Lung microvascular endothelial cell (primary cell): ENCODE results near the gene SERPINB12. TPM values are rescaled to one million over a fixed set of nuclear protein-coding genes. Genes with fewer than 3 reads are reported as not detected.

Experiments used
- DNase-seq, 2 donors: peaks; one replicate each; pipeline versions ENCODE4 v3.0.0 to v3.0.0-alpha.2; 2010; ENCODE audit warnings: low read depth in 2 of 2
- total RNA-seq: library from RNA; depleted of rRNA; stranded (reverse); fragments of >200 nt; gene quantifications from 2 replicates; pipeline ENCODE4 v1.2.1, GENCODE V29; 2014

SERPINB12 gene
- total RNA-seq, 1 donor from 2014 or later = not detected

DNA sequence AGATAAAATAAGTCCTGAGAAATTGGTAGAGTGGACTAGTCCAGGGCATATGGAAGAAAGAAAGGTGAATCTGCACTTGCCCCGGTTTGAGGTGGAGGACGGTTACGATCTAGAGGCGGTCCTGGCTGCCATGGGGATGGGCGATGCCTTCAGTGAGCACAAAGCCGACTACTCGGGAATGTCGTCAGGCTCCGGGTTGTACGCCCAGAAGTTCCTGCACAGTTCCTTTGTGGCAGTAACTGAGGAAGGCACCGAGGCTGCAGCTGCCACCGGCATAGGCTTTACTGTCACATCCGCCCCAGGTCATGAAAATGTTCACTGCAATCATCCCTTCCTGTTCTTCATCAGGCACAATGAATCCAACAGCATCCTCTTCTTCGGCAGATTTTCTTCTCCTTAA lies 54.8 kb downstream of the SERPINB12 start:
- no peak for DNase-seq

DNA sequence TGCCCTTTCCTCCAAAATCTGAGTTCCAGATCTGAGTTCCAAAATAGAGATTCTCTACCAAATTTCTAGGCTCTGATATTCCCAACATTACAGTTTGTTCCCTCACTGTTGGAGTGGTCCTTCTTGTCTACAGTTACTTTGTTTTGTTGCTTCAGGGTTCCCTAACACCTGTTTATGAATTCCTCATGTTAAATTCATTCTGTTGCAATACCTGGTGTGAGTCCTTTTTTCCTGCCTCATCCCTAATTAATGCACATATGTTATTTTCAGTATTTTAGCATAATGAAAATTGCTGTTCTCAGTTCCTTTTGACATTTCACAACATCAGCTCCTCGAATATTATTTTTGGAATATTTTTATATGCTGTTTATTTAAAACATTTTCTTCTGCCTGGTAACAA lies 61.2 kb downstream of the SERPINB12 start:
- DNase-seq = no peak

DNA sequence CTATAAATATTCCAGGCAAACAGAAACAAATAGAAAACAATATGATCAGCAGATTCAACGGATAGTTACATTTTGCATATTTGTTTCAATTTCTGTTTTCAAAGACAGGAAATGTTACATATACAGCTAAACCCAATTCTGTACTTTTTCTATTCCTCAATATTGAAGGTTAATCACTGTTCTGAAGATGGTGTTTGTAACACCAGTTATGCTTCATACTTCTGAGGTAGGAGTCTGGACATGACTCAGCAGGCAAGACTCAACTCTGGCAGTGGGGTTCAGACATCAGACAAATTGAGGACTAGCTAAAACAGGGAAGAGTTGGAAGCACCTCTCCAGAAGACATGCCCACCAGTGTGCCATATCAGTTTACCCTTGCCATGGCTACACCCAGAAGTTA lies 61.6 kb downstream of the SERPINB12 start:
- no peak for DNase-seq

DNA sequence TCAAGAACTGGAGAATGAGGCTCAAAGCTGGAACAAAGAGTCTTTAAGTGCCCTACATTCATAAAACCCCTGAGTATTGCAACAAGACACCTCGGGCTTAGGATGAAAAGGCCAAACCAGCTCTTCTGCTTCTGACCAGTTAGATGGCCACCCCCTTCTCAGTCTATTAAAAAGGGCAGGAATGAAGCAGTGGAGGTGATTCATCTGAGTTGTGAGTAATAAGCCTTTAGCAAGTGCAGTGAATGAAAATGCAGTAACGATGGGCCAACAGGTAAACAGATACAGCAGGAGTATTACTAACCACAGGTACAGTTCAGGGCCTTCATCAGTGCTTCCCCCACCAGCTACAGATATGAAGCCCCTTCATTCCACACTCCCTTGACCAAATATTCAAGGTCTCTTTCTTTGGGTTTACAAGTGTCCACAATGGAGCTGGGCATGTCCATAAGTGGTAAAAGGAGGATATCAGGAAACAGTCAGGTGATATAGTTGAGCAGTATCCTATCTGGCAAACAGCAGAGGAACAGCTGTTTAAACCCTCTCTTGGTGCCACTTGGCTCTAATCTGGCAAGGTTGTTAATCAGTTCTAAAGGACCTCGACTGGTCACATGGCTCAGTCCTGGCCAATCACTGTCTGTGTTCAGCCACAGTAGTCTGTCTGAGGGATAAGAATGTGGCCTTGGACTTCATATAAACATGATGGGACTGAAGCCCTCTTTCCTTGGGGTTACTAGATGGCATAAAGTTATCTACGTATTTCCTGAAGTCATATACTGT lies 62.8 kb downstream of the SERPINB12 start:
- no peak for DNase-seq

DNA sequence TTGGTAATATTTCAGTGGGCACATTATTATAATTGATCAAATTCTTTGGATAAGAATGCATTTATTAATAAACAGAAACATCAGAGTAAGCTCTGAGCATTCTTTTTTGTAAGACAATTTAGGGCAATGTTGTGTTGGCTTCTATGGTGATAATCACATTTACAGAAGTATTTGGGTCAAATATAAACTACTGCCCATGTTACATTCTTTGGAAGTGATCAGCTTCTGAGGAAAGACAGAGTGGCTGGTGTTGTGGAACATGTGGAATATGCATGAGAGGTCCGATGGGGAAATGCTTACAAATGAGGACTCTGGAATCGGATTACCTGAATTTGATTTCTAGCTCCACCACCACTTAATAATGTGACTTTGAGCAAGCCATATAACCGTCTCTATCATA lies 64.4 kb downstream of the SERPINB12 start:
- DNase-seq = no peak

DNA sequence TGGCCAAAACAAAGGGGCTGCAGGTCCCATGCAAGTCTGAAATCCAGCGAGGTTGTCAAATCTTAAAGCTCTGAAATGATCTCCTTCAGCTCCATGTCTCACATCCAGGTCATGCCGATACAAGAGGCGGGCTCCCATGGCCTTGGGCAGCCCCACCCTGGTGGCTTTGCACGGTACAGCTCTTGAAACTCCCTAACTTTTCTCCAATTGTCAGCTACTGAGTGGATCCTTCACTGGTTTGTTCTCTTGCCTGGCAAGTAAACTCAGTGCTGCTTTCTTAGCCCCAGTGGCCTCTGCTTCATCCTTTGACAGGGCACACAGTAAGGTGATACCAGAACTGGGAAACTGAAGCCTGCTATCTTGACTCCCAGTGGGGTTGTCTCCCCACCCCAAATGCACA lies 71.3 kb downstream of the SERPINB12 start:
- DNase-seq = no peak

DNA sequence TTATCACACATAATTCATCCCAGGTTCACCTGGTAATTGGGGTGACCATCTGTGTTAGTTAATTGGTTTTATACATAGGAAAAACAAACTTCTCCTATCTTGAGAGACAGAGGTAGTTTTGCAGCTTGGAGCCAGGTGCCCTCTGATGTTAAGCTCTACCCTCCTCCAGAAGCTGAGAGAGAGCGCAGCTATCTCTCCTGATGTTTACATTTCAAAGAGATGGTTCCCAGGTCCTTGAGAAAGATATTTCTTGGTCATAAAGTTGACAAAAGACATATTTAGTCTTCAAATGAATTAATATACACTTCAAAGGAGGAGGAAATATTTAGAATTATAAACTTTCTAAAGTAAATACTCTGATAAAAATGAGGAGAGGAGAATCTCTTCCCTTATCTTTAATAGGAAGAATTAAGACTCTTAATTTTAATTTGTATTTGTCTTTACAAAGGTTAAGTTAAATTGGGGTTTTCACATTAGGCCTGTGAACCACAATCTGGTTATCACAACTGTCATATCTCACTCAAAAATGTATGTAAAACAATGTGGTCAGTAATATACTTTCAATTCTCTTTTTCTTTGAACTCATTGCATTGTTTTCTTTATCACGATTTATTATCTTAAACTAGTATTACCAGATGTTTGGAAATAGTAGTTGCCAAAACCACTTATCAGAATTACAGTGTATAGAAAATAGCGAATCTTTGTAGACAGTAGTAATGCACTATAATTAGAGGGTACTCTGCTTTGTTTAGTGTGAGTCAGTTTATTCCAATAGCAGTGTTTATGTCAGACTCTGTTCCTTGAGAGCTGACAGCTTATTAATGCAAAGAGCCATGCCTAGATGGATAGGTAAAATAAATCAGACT lies 75.1 kb downstream of the SERPINB12 start:
- no peak for DNase-seq

DNA sequence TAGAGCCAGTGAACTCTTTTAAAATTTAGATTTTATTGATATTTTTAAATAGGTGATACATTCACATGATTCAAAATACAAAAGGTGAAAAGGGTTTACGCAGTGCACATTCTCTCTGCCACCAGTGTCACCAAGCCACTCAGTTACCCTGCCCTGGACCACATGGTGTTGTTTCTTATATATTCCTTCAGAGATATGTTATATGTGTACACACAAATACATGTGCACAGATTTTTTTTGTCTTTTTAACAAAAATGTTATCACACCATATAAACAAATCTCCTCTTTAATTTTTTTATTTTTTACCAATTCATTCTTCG lies 75.7 kb downstream of the SERPINB12 start:
- no peak for DNase-seq

Other genes starting within 250 kb of the SERPINB12 start
- gene BCL2, start 222.6 kb upstream of the SERPINB12 start, total RNA-seq = 0.87 and 1.6 TPM in 2 replicates
- gene KDSR, start 175.2 kb upstream of the SERPINB12 start, total RNA-seq = 10.7 and 17.7 TPM in 2 replicates
- 34.9 and 50.0 TPM in 2 replicates for gene VPS4B, start 119.9 kb upstream of the SERPINB12 start, total RNA-seq
- 0.22 TPM in 1 of 2 replicates, not detected in the other for gene SERPINB5, start 65.4 kb upstream of the SERPINB12 start, total RNA-seq
- gene SERPINB13, start 45.0 kb downstream of the SERPINB12 start, total RNA-seq = not detected in 2 replicates
- gene SERPINB4, start 101.9 kb downstream of the SERPINB12 start, total RNA-seq = not detected in 2 replicates
- not detected in 2 replicates for gene SERPINB3, start 119.5 kb downstream of the SERPINB12 start, total RNA-seq
- gene SERPINB11, start 160.6 kb downstream of the SERPINB12 start, total RNA-seq = not detected in 2 replicates
- 0.22 TPM in 1 of 2 replicates, not detected in the other for gene SERPINB7, start 233.0 kb downstream of the SERPINB12 start, total RNA-seq